NCI-H2196 (cell line): Measurements from ENCODE around the gene DIS3L2.

Experiments used
- DNase-seq: peaks from one replicate; lab custom pipeline; 2025; ENCODE audit not compliant: unreplicated experiment; lab: John Stamatoyannopoulos, UW

Gene DIS3L2

GRCh38 chr2:232250246-232251175 lies 289.0 kb downstream of the DIS3L2 start:
- DNase-seq: no peak

GRCh38 chr2:232255033-232255432 lies 293.5 kb downstream of the DIS3L2 start:
- no peak for DNase-seq

- DNase-seq: no peak
These were observed 298.6 kb downstream of the DIS3L2 start for GRCh38 chr2:232260075-232260474.

GRCh38 chr2:232261776-232262175 lies 300.3 kb downstream of the DIS3L2 start:
- DNase-seq: no peak

- no peak for DNase-seq
These were observed 301.8 kb downstream of the DIS3L2 start for GRCh38 chr2:232263295-232263694.

- no peak for DNase-seq
These were observed 302.6 kb downstream of the DIS3L2 start for GRCh38 chr2:232264081-232264480.

GRCh38 chr2:232265329-232265728 lies 303.8 kb downstream of the DIS3L2 start:
- no peak for DNase-seq

- DNase-seq: no peak
These were observed 307.2 kb downstream of the DIS3L2 start for GRCh38 chr2:232268636-232269165.

- no peak for DNase-seq
These were observed 308.4 kb downstream of the DIS3L2 start for GRCh38 chr2:232269867-232270266.

- no peak for DNase-seq
These were observed 312.6 kb downstream of the DIS3L2 start for GRCh38 chr2:232273903-232274643.

- DNase-seq: no peak
These were observed 314.2 kb downstream of the DIS3L2 start for GRCh38 chr2:232275670-232276069.

- no peak for DNase-seq
These were observed 314.7 kb downstream of the DIS3L2 start for GRCh38 chr2:232276084-232276732.

GRCh38 chr2:232276733-232277313 lies 315.3 kb downstream of the DIS3L2 start:
- DNase-seq: no peak

GRCh38 chr2:232278534-232278933 lies 317.0 kb downstream of the DIS3L2 start:
- no peak for DNase-seq

- DNase-seq: no peak
These were observed 318.8 kb downstream of the DIS3L2 start for GRCh38 chr2:232280341-232280740.

- DNase-seq: no peak
These were observed 320.5 kb downstream of the DIS3L2 start for GRCh38 chr2:232281858-232282507.

GRCh38 chr2:232282508-232283055 lies 321.1 kb downstream of the DIS3L2 start:
- no peak for DNase-seq

- DNase-seq: no peak
These were observed 324.7 kb downstream of the DIS3L2 start for GRCh38 chr2:232286001-232286868.

GRCh38 chr2:232287316-232287715 lies 325.8 kb downstream of the DIS3L2 start:
- no peak for DNase-seq
